COLO668 (cell line): Measurements from ENCODE around the gene LRRC10B.

Experiments used
- DNase-seq: peaks from one replicate; lab custom pipeline; 2025; ENCODE audit not compliant: unreplicated experiment; lab: John Stamatoyannopoulos, UW

The LRRC10B gene

DNA sequence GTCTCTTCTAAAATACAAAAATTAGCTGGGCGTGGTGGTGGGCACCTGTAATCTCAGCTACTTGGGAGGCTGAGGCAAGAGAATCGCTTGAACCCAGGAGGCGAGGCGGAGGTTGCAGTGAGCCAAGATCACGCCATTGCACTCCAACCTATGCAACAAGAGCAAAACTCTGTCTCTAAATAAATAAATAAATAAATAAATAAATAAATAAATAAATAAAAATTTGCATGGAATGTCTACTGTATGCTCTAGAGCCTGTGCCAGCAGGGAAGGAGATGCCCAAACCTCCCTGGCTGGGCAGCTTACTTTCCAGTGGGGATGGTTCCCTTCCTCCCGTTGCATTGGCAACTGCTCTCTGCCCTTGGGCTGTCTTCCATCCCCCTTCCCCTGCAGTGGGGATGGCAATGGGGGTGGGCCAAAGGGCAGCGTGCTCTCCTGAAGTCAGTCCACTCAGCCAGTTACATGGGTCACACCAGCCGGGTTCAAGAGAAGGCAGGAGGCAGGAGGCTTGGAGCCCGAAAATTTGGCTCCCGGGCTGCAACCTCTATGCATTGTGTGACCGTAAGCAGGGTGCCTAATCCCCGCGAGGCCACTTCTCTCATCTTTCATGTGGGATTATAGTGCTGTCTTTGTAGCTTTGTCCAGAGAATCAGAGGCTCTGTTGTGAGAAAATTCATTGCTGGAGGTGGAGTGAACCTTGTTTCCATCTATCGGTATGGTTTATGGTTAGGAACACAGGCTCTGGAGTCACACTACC lies 1.4 kb upstream of the LRRC10B start:
- no peak for DNase-seq

GRCh38 chr11:61509043-61510029 lies 787 bp downstream of the LRRC10B start:
- DNase-seq, result peak; percentile 92

- no peak for DNase-seq
Measured at GRCh38 chr11:61510166-61510919, 1.8 kb downstream of the LRRC10B start.

- DNase-seq, result no peak
Measured at GRCh38 chr11:61510974-61511373, 2.4 kb downstream of the LRRC10B start.

DNA sequence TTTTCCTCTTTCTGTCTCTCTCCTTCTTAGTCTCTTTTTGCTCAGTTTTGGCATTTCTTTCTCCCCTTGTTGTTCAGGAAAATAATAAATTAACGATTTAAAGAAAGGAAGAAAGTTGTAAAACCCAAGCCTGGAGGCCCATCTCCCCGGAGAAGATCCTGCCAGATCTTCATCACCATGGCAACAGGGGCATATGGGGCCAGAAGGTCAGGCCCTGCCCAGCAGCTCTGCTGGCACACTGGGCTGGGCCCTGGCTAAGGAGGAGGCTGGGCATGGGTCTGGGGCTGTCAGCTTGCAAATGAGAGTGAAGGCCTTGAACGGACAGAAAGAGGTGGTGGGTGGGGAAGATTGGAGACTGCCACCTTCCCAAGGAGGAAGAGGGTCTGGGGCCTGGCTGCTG lies 2.8 kb downstream of the LRRC10B start:
- no peak for DNase-seq

DNA sequence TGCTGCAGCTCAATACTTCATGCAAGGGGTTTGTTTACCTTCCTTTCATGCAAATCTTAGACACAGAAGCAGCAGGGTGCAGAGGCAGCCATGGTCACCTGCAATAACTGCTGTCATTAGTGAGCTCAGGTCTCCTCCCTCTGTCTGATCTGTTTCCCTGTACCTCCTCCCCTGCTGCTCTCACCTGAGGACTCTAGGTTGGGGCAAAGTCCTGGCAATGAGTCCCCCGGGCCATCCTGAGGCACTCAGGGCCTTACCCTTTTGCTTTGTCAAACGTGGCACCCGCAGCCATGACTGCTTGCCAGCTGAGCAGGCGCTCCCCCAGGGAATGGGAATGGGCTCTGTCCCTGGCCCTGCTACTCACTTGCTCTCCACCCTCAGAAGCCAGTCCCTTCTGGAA lies 3.9 kb downstream of the LRRC10B start:
- DNase-seq, result peak; percentile 80

DNA sequence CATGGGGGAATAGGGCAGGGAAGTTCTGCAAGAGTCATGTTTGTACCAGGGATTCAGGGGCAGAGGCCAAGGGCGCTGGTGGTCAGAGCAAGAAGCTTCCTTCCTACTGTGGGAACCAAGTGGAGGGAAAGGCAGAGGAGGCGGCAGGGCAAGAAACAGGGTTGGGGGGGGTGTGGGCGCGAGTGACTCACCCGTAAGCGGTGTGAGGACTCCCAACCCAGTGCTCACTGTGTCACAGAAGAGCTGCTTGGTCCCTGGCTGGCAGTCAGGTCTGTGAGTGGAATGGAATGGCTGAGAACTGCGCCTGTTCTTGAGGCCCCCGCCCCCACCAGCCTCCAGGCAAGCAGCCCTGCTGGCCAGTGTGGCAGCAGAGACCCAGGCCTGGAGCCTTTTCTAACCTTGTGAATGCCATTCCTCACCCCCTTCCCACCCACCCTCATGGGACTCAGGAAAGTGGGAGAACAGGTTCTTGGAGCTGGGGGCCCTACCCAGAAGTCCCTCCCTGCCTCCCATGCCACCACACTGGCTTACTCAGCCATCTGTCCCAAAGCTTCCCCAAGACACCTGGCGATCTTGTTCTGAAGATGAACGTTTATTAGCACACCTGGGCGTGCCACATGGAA lies 4.7 kb downstream of the LRRC10B start:
- DNase-seq, result peak; percentile 63

DNA sequence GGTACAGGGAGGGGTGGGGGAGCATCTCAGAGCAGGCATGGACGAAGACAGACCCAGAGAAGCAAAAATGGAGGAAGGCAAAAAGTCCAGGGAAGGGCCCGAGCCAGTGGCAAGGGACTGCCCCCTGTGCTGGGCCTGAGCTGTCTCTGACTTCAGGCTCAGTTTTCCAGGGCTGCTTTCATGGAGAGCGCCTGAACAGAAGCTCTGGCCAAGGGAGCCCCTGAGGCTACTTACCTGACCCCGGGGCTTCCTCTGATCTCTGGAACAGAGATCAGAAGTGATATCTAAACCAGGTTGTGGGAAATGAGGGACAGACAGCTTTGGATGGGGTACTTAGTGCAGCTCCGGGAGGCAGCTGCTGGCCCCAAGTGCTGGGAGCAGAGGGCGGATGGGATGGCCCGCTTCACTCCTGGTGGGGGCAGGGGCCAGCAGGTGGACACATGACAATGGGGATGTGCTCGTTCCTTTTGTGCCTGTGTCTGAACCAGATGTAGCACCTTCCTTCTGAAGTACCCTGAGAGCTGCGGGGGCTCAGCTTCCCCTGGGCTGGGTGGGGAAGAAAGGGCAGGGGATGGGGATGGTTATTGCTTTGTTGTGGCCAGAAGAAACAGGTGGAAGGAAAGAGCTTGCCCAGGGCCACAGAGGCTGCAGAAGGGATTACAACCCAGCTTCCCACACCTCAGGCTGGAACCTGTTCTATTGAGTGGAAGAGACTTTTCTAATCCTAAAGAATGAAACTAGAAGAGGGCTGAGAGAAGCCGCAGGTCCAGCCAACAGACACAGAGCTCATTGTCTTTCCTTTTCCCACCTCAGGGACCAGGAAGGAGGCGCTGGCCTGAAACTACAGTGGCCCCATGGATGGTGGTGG lies 5.7 kb downstream of the LRRC10B start:
- DNase-seq, result peak; percentile 84

DNA sequence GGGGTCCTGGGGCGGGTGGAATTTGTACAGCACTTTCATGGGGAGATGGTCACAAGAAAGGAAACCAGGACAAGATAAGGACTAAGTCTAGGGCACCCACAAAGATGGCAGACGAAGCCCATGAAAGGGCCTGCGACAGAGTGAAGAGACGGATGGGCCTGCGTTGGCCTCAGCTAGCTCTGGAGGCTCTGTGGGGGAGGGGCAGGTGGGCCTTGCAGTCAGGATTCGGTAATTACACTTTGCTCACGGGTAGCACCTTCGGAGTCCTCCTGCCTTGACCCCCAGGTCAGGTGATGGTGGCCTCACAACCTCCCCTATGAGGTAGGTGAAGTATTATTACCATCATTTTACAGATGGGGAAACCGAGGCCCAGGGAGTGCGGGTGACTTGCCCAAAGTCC lies 7.1 kb downstream of the LRRC10B start:
- DNase-seq, result no peak

DNA sequence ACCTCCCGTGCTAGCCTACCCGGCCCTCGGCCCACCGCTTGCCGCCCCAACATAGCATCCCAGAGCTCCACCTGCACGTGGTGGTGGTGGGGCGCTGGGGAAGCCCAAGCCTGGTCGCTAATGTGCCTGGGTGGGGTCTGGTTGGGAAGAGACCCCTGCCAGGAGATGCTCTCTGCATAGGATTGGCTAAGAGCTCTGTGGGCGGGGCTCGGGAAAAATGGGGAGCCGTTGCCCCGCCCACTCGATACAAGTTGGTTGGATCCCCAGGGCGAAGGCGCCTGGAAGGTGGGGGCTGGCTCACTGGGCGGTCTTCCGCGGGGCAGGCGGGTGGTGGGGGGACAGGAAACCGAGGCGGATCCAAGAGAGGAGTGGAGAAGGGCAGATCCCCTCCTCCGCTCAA lies 7.6 kb downstream of the LRRC10B start:
- no peak for DNase-seq

- peak; percentile 23 for DNase-seq
Measured at GRCh38 chr11:61516675-61517572, 8.4 kb downstream of the LRRC10B start.

DNA sequence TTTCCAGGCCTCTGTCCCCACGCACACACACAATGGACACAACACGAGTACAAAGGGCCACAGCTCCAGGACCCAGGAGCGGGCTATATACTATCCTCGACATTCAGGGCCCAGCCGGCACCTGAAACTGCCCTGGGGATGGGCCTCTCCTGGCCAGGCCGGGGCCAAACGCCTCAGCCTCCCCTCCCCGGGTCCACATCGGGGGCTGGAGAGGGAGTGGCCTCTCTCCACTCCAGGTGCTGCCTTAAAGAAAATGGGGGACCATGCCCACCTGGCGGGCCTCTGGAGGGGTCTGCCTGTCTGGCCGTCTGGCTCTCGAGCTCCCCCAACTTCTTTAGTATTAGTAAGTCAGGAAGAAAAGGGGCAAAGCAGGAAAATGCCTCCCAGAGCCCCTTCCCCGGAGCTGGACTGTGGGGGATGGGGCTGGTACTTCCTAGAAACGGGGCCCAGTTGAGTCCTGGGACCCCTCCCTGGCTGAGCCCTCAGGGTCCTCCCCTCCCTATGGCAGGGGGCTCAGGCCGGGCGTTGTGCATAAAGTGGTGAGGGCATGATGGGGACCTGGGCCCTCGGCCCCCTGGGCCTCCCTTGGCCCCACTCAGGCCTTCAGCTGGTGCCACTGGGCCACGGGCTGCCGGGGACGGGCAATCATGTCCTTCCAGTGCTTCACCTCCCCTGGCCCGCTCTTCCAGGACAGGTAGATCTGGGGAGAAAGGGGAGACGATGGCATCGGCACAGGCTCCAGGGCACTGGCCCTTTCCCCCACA lies 9.7 kb downstream of the LRRC10B start:
- DNase-seq, result no peak

DNA sequence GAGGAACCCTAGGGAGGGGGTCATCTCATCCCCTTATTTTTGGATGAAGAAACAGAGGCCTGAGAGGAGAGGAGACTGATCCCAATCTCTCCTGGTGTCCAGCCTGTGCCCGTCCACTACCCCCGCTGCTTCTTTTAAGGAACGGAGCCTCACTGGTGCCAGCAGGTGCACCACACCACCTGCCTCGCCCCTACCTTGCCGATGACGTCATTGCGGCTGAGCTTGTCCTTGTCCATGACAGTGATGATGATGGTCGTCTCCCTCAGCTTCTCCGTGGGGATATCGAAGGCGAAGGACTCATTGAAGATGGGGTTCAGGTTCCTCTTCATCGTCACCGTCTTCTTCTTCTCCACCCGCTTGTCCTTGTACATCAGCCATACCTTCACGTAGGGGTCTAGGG lies 14.3 kb downstream of the LRRC10B start:
- no peak for DNase-seq

DNA sequence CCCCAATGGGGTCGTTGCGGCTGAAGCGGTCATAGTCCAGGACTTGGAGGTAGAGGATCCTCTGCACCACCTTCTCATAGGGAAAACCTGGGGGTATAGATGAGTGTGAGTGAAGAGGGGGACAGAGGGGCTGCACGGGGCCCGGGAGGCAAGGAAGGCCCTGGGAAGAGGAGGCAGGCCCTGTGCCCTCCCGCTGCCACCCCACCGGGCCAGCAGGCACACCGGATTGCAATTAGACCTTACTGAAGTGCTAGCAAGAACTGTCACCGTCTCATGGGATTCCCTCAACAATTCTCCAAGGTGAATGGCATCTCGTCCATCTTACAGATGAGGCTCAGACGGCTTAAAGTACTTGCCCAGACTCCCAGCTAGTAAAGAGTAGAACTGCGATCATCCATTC lies 15.9 kb downstream of the LRRC10B start:
- no peak for DNase-seq

- DNase-seq, result no peak
Measured at GRCh38 chr11:61524963-61525587, 16.5 kb downstream of the LRRC10B start.

DNA sequence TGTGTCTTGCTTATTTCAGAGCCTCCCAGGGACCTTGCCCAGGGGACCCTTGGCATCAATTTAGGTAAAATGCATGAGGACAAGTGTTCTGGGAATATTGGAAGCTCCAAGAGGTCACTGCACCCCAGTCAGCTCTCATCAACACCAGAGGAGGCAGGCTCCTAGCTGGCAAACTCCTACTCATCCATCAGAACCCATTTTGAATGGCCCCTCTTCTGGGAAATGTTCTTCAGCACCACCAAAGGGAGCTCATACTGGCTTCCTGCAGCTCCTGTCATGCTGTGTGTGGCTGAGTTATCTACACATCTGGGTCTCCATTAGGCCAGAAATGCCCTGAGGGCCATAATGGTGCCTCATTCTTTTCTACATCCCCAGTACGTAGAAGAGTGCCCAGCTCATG lies 17.7 kb downstream of the LRRC10B start:
- DNase-seq, result no peak

- DNase-seq, result no peak
Measured at GRCh38 chr11:61526956-61527731, 18.6 kb downstream of the LRRC10B start.
